IMR-90 (cell line): ENCODE measurements around the gene CBS.

ENCODE experiments used
- MAFK ChIP-seq: IDR thresholded peaks from 2 replicates; pipeline ENCODE4 v1.6.1; 2012; ENCODE audit warnings: low read depth, low read length, improper control_type of control experiment
- POLR2A ChIP-seq: IDR thresholded peaks from 2 replicates; pipeline ENCODE4 v1.6.1; 2012; ENCODE audit warnings: mild to moderate bottlenecking, low read depth, low read length
- RAD21 ChIP-seq: IDR thresholded peaks from 2 replicates; pipeline ENCODE4 v1.6.1; 2012; ENCODE audit warnings: low read length, improper control_type of control experiment
- TF ChIP-seq, protein P1 (sequence below): conservative IDR thresholded peaks from 2 replicates; pipeline ENCODE4 v1.5.1; 2012; ENCODE audit warnings: mild to moderate bottlenecking, low read depth, low read length, improper control_type of control experiment
- TF ChIP-seq, protein P2 (sequence below): fragments of 150-350 bp; IDR thresholded peaks from 2 replicates; pipeline ENCODE4 v1.6.1; 2016; ENCODE audit warnings: low read depth, mild to moderate bottlenecking, low read length, moderate library complexity, borderline replicate concordance

DNA sequence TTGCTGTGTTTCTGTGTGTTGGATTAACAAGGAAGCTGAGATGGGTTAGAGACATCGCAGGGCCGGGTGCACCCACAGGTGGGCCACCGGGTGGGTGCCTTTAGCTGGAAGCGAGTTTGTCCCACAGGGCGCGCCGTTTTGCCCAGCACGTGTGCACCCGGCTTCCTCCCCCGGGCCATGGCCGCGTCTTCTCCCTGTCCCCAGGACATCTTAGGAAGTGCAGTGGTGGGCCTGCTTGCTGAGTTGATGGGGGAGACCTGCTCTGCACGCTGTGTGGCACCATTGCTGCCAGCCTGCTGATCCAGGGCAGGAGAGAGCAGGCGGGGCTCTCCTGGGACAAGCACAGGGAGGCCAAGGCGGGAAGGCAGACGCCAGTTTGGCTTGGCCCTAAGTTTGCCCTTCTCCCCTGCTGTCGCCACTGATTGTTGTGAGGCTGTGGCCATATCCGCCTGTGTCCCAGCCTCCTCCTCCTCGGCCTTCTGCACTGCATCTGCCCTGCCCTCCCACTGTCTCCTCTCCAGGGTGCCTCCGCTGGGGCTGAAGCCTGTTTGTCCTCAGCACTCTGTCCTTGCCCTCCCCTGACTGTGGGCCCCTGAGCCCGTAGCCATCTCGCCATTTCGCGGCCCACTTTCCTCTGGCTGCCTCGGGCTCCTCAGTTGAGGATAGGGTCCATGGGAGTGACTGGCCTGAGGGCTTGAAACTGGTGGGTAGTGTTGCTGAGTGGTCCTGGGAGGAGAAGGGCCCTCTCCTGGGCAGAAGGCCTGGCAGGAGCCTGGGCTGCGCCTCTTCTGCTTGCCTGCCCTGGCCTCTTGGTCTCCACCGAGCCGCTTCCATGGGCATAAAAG lies 53.7 kb downstream of the CBS start:
- TF ChIP-seq, protein P1, sequence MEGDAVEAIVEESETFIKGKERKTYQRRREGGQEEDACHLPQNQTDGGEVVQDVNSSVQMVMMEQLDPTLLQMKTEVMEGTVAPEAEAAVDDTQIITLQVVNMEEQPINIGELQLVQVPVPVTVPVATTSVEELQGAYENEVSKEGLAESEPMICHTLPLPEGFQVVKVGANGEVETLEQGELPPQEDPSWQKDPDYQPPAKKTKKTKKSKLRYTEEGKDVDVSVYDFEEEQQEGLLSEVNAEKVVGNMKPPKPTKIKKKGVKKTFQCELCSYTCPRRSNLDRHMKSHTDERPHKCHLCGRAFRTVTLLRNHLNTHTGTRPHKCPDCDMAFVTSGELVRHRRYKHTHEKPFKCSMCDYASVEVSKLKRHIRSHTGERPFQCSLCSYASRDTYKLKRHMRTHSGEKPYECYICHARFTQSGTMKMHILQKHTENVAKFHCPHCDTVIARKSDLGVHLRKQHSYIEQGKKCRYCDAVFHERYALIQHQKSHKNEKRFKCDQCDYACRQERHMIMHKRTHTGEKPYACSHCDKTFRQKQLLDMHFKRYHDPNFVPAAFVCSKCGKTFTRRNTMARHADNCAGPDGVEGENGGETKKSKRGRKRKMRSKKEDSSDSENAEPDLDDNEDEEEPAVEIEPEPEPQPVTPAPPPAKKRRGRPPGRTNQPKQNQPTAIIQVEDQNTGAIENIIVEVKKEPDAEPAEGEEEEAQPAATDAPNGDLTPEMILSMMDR, result no peak
- TF ChIP-seq POLR2A (no peak), RAD21 (no peak), MAFK (no peak)
- TF ChIP-seq, protein P2, sequence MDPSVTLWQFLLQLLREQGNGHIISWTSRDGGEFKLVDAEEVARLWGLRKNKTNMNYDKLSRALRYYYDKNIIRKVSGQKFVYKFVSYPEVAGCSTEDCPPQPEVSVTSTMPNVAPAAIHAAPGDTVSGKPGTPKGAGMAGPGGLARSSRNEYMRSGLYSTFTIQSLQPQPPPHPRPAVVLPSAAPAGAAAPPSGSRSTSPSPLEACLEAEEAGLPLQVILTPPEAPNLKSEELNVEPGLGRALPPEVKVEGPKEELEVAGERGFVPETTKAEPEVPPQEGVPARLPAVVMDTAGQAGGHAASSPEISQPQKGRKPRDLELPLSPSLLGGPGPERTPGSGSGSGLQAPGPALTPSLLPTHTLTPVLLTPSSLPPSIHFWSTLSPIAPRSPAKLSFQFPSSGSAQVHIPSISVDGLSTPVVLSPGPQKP, result no peak
